IPS-18c (cell line): ENCODE results near the gene FSIP2.
"Not testable (repeated sequence)": the region's sequence is repeated elsewhere in the genome, so short reads cannot be mapped to it uniquely, and the experiment has no call there.

Experiments
- H3K4me3 ChIP-seq: 2 replicates; pipeline ENCODE4 v1.7.0; 2013; ENCODE audit warnings: low read depth, mild to moderate bottlenecking, low read length, moderate library complexity; ENCODE audit not compliant: insufficient read depth
- H3K9me3 ChIP-seq: one replicate; pipeline ENCODE4 v1.6.1; 2013; ENCODE audit warnings: mild to moderate bottlenecking, low read length, moderate library complexity; ENCODE audit not compliant: control insufficient read depth, insufficient read depth

Gene FSIP2

DNA sequence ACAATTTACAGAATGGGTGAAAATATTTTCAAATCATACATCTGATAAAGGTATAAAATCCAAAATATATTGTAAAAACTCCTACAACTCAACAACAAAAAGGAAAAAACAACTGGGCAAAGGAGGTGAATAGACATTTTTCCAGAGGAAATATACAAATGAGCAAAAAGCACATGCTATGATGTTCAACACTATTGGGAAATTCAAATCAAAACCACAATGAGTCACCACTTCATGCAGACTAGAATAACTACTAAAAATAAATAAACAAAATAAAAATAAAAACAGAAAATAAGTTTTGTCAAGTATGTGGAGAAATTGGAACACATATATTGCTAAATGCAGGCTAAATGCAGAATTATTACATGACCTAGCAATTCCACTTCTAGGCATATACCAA lies 120.9 kb downstream of the FSIP2 start:
- H3K4me3 ChIP-seq = no peak overlapping the region
- no peaks in the 10 kb centered on the region for H3K9me3 ChIP-seq

DNA sequence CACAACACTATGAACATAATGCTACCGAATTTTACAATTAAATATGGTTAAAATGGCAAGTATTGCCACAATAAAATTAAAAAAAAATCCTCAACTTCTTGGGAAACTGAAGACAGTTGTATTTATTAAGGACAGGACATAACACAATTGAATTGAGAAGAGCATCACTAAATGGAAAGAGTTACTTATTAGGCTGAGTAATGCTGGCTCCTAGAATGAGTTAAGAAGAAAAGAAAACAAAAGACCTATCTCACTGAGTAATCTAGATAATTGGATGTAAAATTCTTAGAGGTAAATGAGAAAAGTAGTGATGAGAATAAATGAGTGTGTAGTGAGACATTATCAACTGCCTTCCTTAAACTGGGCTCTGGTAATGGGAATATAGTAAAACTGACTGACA lies 121.7 kb downstream of the FSIP2 start:
- H3K4me3 ChIP-seq = no peak overlapping the region
- H3K9me3 ChIP-seq = no peaks in the 10 kb centered on the region

DNA sequence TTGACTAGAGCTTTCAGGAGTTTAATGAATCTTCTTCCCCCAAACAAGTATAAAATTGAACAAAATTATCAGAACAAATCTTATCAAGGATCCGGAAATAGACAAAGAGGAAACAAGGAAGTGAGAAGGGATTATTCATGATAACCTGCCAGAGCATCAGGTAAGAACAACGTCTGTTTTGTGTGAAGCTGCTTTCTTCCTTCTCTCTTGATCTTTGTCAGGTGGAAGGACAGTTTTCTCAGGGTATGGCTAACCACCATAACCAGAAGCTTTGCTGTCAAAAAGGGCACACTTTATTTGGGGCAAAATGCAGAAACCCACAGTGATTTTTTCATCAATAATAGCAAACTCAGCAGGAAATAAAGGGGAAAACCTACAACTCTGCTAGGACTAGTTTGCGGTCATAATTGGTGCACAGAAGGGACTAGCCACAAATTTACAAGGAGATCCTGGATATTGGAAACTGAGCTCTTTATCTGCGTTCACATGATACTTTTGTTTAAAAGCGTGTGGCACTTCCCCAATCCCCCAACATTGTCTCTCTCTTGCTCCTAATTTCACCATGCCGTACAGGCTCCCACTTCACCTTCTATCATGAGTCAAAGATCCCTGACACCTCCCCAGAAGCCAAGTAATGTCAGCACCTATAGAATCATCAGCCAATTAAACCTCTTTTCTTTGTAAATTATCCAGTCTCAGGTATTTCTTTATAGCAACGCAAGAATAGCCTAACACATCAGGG lies 124.2 kb downstream of the FSIP2 start:
- Histone ChIP-seq H3K4me3 (no peak overlapping the region), H3K9me3 (no peaks in the 10 kb centered on the region)

DNA sequence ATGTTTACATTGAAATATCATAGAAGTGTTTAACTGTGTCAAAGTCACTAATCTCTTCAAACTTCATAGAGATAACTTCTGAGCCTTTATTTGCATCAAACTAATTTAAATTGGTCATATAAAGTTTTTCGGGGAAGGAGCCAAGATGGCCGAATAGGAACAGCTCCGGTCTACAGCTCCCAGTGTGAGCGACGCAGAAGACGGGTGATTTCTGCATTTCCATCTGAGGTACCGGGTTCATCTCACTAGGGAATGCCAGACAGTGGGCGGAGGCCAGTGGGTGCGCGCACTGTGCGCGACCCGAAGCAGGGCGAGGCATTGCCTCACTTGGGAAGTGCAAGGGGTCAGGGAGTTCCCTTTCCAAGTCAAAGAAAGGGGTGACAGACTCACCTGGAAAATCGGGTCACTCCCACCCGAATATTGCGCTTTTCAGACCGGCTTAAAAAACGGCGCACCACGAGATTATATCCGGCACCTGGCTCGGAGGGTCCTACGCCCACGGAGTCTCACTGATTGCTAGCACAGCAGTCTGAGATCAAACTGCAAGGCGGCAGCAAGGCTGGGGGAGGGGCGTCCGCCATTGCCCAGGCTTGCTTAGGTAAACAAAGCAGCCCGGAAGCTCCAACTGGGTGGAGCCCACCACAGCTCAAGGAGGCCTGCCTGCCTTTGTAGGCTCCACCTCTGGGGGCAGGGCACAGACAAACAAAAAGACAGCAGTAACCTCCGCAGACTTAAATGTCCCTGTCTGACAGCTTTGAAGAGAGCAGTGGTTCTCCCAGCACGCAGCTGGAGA lies 126.1 kb downstream of the FSIP2 start:
- not testable (repeated sequence) for H3K9me3 ChIP-seq, H3K4me3 ChIP-seq

DNA sequence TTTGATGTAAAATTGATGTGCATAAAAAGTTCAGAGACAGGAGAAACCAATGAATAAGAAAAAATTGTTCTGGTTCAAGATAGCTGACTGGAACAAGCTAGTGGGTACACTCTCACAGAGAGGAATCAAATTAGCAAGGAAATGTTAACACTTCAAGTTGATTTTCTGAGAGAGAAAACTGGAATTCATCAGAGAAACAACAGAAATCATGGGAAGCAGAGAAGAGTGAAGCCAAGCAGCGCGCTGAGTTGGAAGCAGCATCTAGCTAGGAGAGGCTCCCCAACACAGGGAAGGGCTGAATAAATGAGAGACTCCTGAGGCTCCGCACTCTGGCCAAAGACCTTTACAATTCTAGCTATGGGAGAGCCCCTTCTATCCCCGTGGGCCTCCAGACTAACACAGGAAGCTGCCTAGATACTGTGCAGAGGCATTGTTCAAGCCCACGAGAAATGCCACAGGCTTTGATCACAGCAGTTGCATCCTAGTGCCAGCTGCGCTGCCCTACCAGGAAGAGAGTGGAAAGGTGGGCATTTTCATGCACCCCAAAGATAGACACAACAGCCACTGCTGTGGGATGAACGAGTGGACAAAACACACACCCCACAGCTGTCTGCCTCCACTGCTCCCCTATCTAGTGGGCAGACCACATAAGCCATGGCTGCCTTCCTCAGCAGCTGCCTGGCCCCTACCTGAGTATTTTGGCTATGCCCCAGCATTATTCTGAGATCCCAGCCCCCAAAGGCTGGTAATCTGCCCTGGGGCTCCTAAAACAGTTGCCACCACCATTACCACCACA lies 136.7 kb downstream of the FSIP2 start:
- Histone ChIP-seq H3K9me3 (no peaks in the 10 kb centered on the region), H3K4me3 (no peak overlapping the region)

DNA sequence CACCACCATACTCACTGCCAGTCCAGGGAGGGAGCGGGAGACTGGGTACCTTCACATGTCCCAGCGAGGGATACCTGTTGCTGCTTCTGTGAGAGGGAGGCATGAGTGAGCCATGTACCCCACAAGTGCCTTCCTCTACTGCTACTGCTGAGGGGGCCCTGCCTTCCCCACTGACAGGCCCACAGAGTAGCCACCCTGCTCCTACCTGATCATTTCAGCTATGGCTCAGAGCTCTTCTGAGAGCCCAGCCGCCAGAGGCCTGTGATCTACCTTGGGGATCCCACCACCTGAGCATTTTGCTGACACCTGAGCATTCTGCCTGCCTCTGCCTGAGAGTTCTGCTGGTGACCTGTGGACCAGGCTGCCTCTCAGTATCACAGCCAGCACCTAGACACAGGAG lies 137.6 kb downstream of the FSIP2 start:
- no peaks in the 10 kb centered on the region for H3K9me3 ChIP-seq

DNA sequence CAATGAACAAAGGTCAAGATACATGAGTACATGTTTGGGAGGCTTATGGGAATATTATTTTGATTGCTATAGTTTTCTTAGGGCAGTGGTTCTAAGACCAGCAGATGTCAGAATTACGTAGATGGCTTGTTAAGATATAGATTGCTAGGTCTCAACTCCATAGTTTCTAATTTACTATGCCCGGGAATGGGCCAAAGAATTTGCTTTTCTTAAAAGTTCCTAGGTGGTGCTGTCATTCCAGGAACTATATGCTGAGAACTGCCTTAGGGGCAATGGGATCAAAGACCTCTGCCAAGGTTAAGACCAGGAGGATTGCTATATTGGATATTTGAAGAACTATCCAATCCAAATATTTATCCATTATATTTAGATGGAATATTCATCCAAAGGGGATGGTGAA lies 141.8 kb downstream of the FSIP2 start:
- Histone ChIP-seq H3K9me3 (no peaks in the 10 kb centered on the region), H3K4me3 (no peak overlapping the region)

More for the DNA sequence above, 137.6 kb downstream of the FSIP2 start:
- no peak overlapping the region for H3K4me3 ChIP-seq
